Measurements from ENCODE around the gene MFN2. TPM values are rescaled to one million over a fixed set of nuclear protein-coding genes. Genes with fewer than 3 reads are reported as not detected.
A peak's percentile ranks its signal among the peaks of the same experiment; 100 is the strongest.

The MFN2 gene
- total and polyA plus RNA-seq, 7 donors: 33.0 to 121 (median 83.9) TPM

- Histone ChIP-seq H3K27me3 (no peaks in the 10 kb centered on the region), H3K36me3 (peaks cover 0 to 28% (median 11%) of the 10 kb centered on the region in 4 donors), H3K27ac (peak overlapping the region; percentile 82 to 85 (median 84)), H3K4me1 (peaks cover 0 to 12% (median 11%) of the 10 kb centered on the region in 4 donors), H3K9me3 (no peaks in the 10 kb centered on the region), H3K4me3 (peak overlapping the region; percentile 66 to 97 (median 90))
- TF ChIP-seq CTCF (IDR thresholded peaks at IDR 0.05) (no peak), POLR2A (IDR thresholded peaks at IDR 0.05) (no peak), EP300 (IDR thresholded peaks at IDR 0.05) (no peak), POLR2AphosphoS5 (IDR thresholded peaks at IDR 0.05) (no peak)
- WGBS, 2 donors: 7 to 10% methylated on average over 12 of the region's 12 CpGs
- DNase-seq: no peak
- intact Hi-C loops (cut with DNase I): no loop called here
These were observed 39.7 kb downstream of the MFN2 start for GRCh38 chr1:12019858-12020509.

- Histone ChIP-seq H3K9me3 (no peaks in the 10 kb centered on the region), H3K27me3 (no peaks in the 10 kb centered on the region), H3K36me3 (peaks cover 0 to 44% (median 15%) of the 10 kb centered on the region in 4 donors), H3K4me1 (peaks cover 0 to 12% (median 11%) of the 10 kb centered on the region in 4 donors), H3K27ac (no peak overlapping the region), H3K4me3 (no peak overlapping the region)
- intact Hi-C loops (cut with DNase I): no loop called here
- WGBS, 2 donors: 94 to 96% methylated on average over 9 of the region's 9 CpGs
- no peak for DNase-seq
- TF ChIP-seq POLR2AphosphoS5 (IDR thresholded peaks at IDR 0.05) (no peak), EP300 (IDR thresholded peaks at IDR 0.05) (no peak), POLR2A (IDR thresholded peaks at IDR 0.05) (no peak), CTCF (IDR thresholded peaks at IDR 0.05) (no peak)
These were observed 41.4 kb downstream of the MFN2 start for GRCh38 chr1:12021616-12022015.

GRCh38 chr1:12022036-12022435, 41.8 kb downstream of the MFN2 start:
- Histone ChIP-seq H3K27me3 (no peaks in the 10 kb centered on the region), H3K9me3 (no peaks in the 10 kb centered on the region), H3K4me1 (peaks cover 0 to 12% (median 11%) of the 10 kb centered on the region in 4 donors), H3K27ac (no peak overlapping the region), H3K4me3 (no peak overlapping the region), H3K36me3 (peaks cover 0 to 48% (median 16%) of the 10 kb centered on the region in 4 donors)
- 95% methylated on average over 14 of the region's 14 CpGs for WGBS, 2 donors
- TF ChIP-seq POLR2A (IDR thresholded peaks at IDR 0.05) (no peak), POLR2AphosphoS5 (IDR thresholded peaks at IDR 0.05) (no peak), CTCF (IDR thresholded peaks at IDR 0.05) (no peak), EP300 (IDR thresholded peaks at IDR 0.05) (no peak)
- no peak for DNase-seq
- intact Hi-C loops (cut with DNase I): no loop called here

- Histone ChIP-seq H3K27me3 (no peaks in the 10 kb centered on the region), H3K4me3 (no peak overlapping the region), H3K9me3 (no peaks in the 10 kb centered on the region), H3K27ac (no peak overlapping the region), H3K4me1 (no peaks in the 10 kb centered on the region), H3K36me3 (peaks cover 7 to 82% (median 26%) of the 10 kb centered on the region in 4 donors)
- intact Hi-C loops (cut with DNase I): no loop called here
- WGBS, 2 donors: 91 to 92% methylated on average over 10 of the region's 10 CpGs
- DNase-seq: no peak
- TF ChIP-seq POLR2AphosphoS5 (IDR thresholded peaks at IDR 0.05): no peak
- TF ChIP-seq POLR2A (IDR thresholded peaks at IDR 0.05): no peak
- no peak for TF ChIP-seq CTCF (IDR thresholded peaks at IDR 0.05)
- TF ChIP-seq EP300 (IDR thresholded peaks at IDR 0.05): no peak
These were observed 46.3 kb downstream of the MFN2 start for GRCh38 chr1:12026586-12026985.
